GM12878 (cell line): ENCODE measurements around the gene MB21D2. TPM values are rescaled to one million over a fixed set of nuclear protein-coding genes. Genes with fewer than 3 reads are reported as not detected.

Experiments
- ATAC-seq: fragments of 200-7000 bp; cut with Tn5 transposase; 3 replicates; pipeline ENCODE4 v1.9.1; 2020; ENCODE audit warnings: mild to moderate bottlenecking, moderate library complexity
- BruUV-seq: library from RNA; stranded (reverse); fragments of 400-500 nt; replicated peaks from 2 replicates; lab custom pipeline; 2021; lab: Mats Ljungman, UMichigan
- CTCF ChIA-PET: fragments of 300-600 bp; sonication (Branson Sonifier 250); formaldehyde crosslinking; extraction: SDS; loops from one replicate; lab custom pipeline; 2021; ENCODE audit warnings: inconsistent platforms; lab: Yijun Ruan, JAX
- POLR2A ChIA-PET: fragments of 350-600 bp; formaldehyde crosslinking; extraction: SDS; loops from one replicate; lab custom pipeline; 2021; ENCODE audit warnings: inconsistent platforms; lab: Charles Lee
- RAD21 ChIA-PET: fragments of 300-600 bp; sonication (Branson Sonifier 250); formaldehyde crosslinking; loops from one replicate; lab custom pipeline; 2023; ENCODE audit warnings: antibody characterized with exemption; ENCODE audit not compliant: unreplicated experiment; lab: Charles Lee
- SMC1A ChIA-PET: fragments of 300-600 bp; sonication (Branson Sonifier 250); formaldehyde crosslinking; loops from one replicate; lab custom pipeline; 2023; ENCODE audit not compliant: unreplicated experiment, uncharacterized antibody; lab: Charles Lee
- DNase-seq: peaks from one replicate; pipeline ENCODE4 v3.0.0-alpha.2; 2011; ENCODE audit warnings: low read depth, low spot score
- FAIRE-seq: peaks from 3 replicates; lab custom pipeline; 2011; peaks lifted over from hg19 to GRCh38; lab: Jason Lieb, UNC
- H2AFZ ChIP-seq: 2 replicates; pipeline ENCODE4 v1.6.0; 2011; ENCODE audit warnings: low read depth, low read length, control low read depth; ENCODE audit not compliant: control insufficient read depth
- H3K27ac ChIP-seq: 2 replicates; pipeline ENCODE4 v1.5.1; 2011; ENCODE audit warnings: control low read depth; ENCODE audit not compliant: control insufficient read depth, insufficient read depth
- H3K27me3 ChIP-seq, 2 experiments: replicated peaks in 1 of 2; 2 replicates each; pipeline versions ENCODE4 v1.6.0 to v1.6.1; 2011; ENCODE audit warnings: low read length in 1 of 2; ENCODE audit not compliant: control insufficient read depth in 2 of 2, insufficient read depth in 2 of 2
- H3K36me3 ChIP-seq, 2 experiments: 2 replicates each; pipeline ENCODE4 v1.5.1; 2011; ENCODE audit warnings: low read length in 1 of 2; ENCODE audit not compliant: control insufficient read depth in 2 of 2, insufficient read depth in 2 of 2
- H3K4me1 ChIP-seq: 2 replicates; pipeline ENCODE4 v1.6.1; 2011; ENCODE audit warnings: mild to moderate bottlenecking, low read length, moderate library complexity, mixed read lengths; ENCODE audit not compliant: control insufficient read depth, insufficient read depth
- H3K4me2 ChIP-seq: 2 replicates; pipeline ENCODE4 v1.6.0; 2011; ENCODE audit warnings: control low read depth; ENCODE audit not compliant: control insufficient read depth, insufficient read depth
- H3K4me3 ChIP-seq: fragments of 200-600 bp; sonication (generic); 2 replicates; pipeline ENCODE4 v1.5.1; 2016
- H3K79me2 ChIP-seq: 2 replicates; pipeline ENCODE4 v1.6.0; 2011; ENCODE audit warnings: low read length; ENCODE audit not compliant: control insufficient read depth, insufficient read depth
- H3K9ac ChIP-seq: 2 replicates; pipeline ENCODE4 v1.8.0; 2011; ENCODE audit warnings: low read length, control low read depth, mixed read lengths; ENCODE audit not compliant: control insufficient read depth, insufficient read depth
- H3K9me3 ChIP-seq: replicated peaks from 3 replicates; pipeline ENCODE4 v1.5.1; 2011; ENCODE audit warnings: mild to moderate bottlenecking, low read length; ENCODE audit not compliant: control insufficient read depth, insufficient read depth
- H4K20me1 ChIP-seq: 2 replicates; pipeline ENCODE4 v1.6.0; 2011; ENCODE audit not compliant: control insufficient read depth, insufficient read depth
- CBFB ChIP-seq: IDR thresholded peaks from 2 replicates; pipeline ENCODE4 v1.6.1; 2016; ENCODE audit warnings: antibody characterized with exemption, low read depth
- ETV6 ChIP-seq, 2 experiments: fragments of 450-650 bp in 1 of 2; IDR thresholded peaks in 1 of 2; conservative IDR thresholded peaks in 1 of 2; 2 replicates each; pipeline ENCODE4 v1.6.1; 2014; ENCODE audit warnings: antibody characterized with exemption in 1 of 2, borderline replicate concordance in 1 of 2, low read depth in 1 of 2, mild to moderate bottlenecking in 1 of 2, moderate library complexity in 1 of 2
- GABPA ChIP-seq: IDR thresholded peaks from 2 replicates; pipeline ENCODE4 v1.6.1; 2014; ENCODE audit warnings: antibody characterized with exemption, low read depth, mild to moderate bottlenecking, inconsistent platforms
- HCFC1 ChIP-seq: fragments of 150-350 bp; IDR thresholded peaks from 2 replicates; pipeline ENCODE4 v1.6.1; 2014; ENCODE audit warnings: low read length
- HDAC2 ChIP-seq: fragments of 200-600 bp; sonication (generic); IDR thresholded peaks from 2 replicates; pipeline ENCODE4 v1.6.1; 2017
- HDAC6 ChIP-seq: fragments of 200-600 bp; sonication (generic); IDR thresholded peaks from one replicate; pipeline ENCODE4 v1.8.0; 2017; ENCODE audit warnings: antibody characterized with exemption; ENCODE audit not compliant: unreplicated experiment
- MLLT1 ChIP-seq: fragments of 450-650 bp; IDR thresholded peaks from 2 replicates; pipeline ENCODE4 v1.6.1; 2016; ENCODE audit warnings: mild to moderate bottlenecking
- MXI1 ChIP-seq: fragments of 150-350 bp; IDR thresholded peaks from 2 replicates; pipeline ENCODE4 v1.6.1; 2011; ENCODE audit warnings: low read depth, mild to moderate bottlenecking, inconsistent platforms, low read length, improper control_type of control experiment
- NR2C2 ChIP-seq: IDR thresholded peaks from 2 replicates; pipeline ENCODE4 v1.6.1; 2011; ENCODE audit warnings: borderline replicate concordance, low read depth; ENCODE audit not compliant: control insufficient read depth, insufficient read length
- PAX8 ChIP-seq: fragments of 450-650 bp; IDR thresholded peaks from 2 replicates; pipeline ENCODE4 v1.6.1; 2017; ENCODE audit warnings: mild to moderate bottlenecking, moderate library complexity
- POLR2A ChIP-seq: IDR thresholded peaks from 2 replicates; pipeline ENCODE4 v1.6.1; 2011; ENCODE audit warnings: low read depth, mild to moderate bottlenecking, low read length
- PRDM15 ChIP-seq: fragments of 450-650 bp; formaldehyde crosslinking; IDR thresholded peaks from 2 replicates; pipeline ENCODE4 v1.4.0; 2020; ENCODE audit warnings: mild to moderate bottlenecking, moderate library complexity
- SMC3 ChIP-seq: IDR thresholded peaks from 2 replicates; pipeline ENCODE4 v1.6.1; 2011; ENCODE audit warnings: low read length, improper control_type of control experiment, borderline replicate concordance
- ZNF687 ChIP-seq: fragments of 450-650 bp; IDR thresholded peaks from 2 replicates; pipeline ENCODE4 v1.6.1; 2017; ENCODE audit warnings: mild to moderate bottlenecking, moderate library complexity
- ZSCAN29 ChIP-seq: fragments of 450-650 bp; IDR thresholded peaks from 2 replicates; pipeline ENCODE4 v1.6.1; 2017; ENCODE audit warnings: mild to moderate bottlenecking, moderate library complexity
- WGBS: methylation state at CpG from one replicate; pipeline ENCODE4 v1.1.6; 2016; ENCODE audit warnings: low lambda C conversion rate; ENCODE audit not compliant: insufficient replicate concordance, insufficient coverage; ENCODE audit errors: missing lambda C conversion rate; 5-methylcytosine and 5-hydroxymethylcytosine counted together
- in situ Hi-C: fragments of 300-500 bp; cut with MboI; formaldehyde crosslinking; loops from 9 replicates; pipeline ENCODE4 v1.14.3; 2018; ENCODE audit warnings: mixed read lengths
- intact Hi-C: fragments of 100-400 bp; cut with micrococcal nuclease; formaldehyde crosslinking; loops from one replicate; pipeline ENCODE4 v1.14.2; 2022; ENCODE audit not compliant: unreplicated experiment
- polyA plus RNA-seq, 11 experiments: library from polyadenylated mRNA; depleted of rRNA in 4 of 11; unstranded in 6 of 11; stranded (reverse) in 5 of 11; fragments of >200 nt; fragmentation: Nextera tagmentation in 4 of 11; fragmentation: Illumina TruSeq in 1 of 11; extraction: Ambion mirVana in 4 of 11; extraction: Trizol in 1 of 11; gene quantifications; 1 replicate in 1 of 11; 2 replicates in 10 of 11; pipeline versions ENCODE4 v1.2.1 to v1.2.3, GENCODE V29; 2011 to 2016; ENCODE audit warnings: inconsistent platforms in 2 of 11, missing spikeins in 2 of 11, low read depth in 1 of 11
- total RNA-seq, 4 experiments: library from RNA; depleted of rRNA in 3 of 4; stranded (reverse); fragments of >200 nt in 3 of 4; fragmentation: Illumina TruSeq in 1 of 4; extraction: Trizol in 1 of 4; gene quantifications; 2 replicates each; pipeline versions ENCODE4 v1.2.1 to v1.2.3, GENCODE V29; 2013 to 2021

MB21D2 gene
- total and polyA plus RNA-seq, 10 of the 15 experiments (the other 5 are each of a cell fraction or from before 2014, with no cell fraction given): 7.9 to 21.2 (median 15.3) TPM

- H3K4me3 ChIP-seq: no peak overlapping the region
- H3K27me3 ChIP-seq: no peaks in the 10 kb centered on the region
- H3K27ac ChIP-seq: peak overlapping the region; percentile 70
- ChIA-PET SMC1A (interaction anchor here (0.7 to 14.6 kb wide), 16 partner anchors 8 to 83 kb away, joined by 3 to 283 read pairs (median 6); partner anchors contain the start of gene MB21D2), RAD21 (interaction anchor here (0.9 to 9.7 kb wide), 15 partner anchors 8 to 141 kb away, joined by 3 to 146 read pairs (median 6); partner anchors contain the start of gene MB21D2), CTCF (interaction anchor here (0.6 to 14.6 kb wide), 11 partner anchors 8 to 143 kb away, joined by 3 to 148 read pairs (median 5); partner anchors contain the start of gene MB21D2), POLR2A (interaction anchor here (0.7 to 4.4 kb wide), 10 partner anchors 8 to 70 kb away, joined by 3 to 43 read pairs (median 3); no protein-coding TSS in a partner anchor)
- H2AFZ ChIP-seq: no peak overlapping the region
- no peak for FAIRE-seq
- no TSS peak for BruUV-seq
- H3K4me1 ChIP-seq: peaks cover 49% of the 10 kb centered on the region
- H4K20me1 ChIP-seq: no peaks in the 10 kb centered on the region
- H3K79me2 ChIP-seq: peaks cover 62% of the 10 kb centered on the region
- DNase-seq: no peak
- peak overlapping the region; percentile 3; the same call in 1 of the 2 replicates for H3K4me2 ChIP-seq
- peaks cover 0 to under 1% of the 10 kb centered on the region in 2 experiments; a peak in 1 of 4 replicates for H3K36me3 ChIP-seq
- peaks cover 10% of the 10 kb centered on the region; the same call in 2 of the 3 replicates for H3K9me3 ChIP-seq
- peak; percentile 50 for ATAC-seq
- peak overlapping the region; percentile 5; the same call in 1 of the 2 replicates for H3K9ac ChIP-seq
- in situ Hi-C loops: no loop called here
- WGBS: 47% methylated on average over 3 of the region's 3 CpGs
- intact Hi-C loops: loop anchor here (2.0 kb wide), 1 partner anchor 17 kb away; the partner anchor contains the start of gene MB21D2
- TF ChIP-seq SMC3 (no peak), GABPA (no peak), NR2C2 (no peak), MXI1 (no peak), HDAC6 (no peak), PAX8 (no peak), HCFC1 (no peak), ETV6 (conservative IDR thresholded peaks at IDR 0.05 in 1 of 2, IDR thresholded peaks at IDR 0.05 in 1 of 2; ENCODE audit: borderline replicate concordance in 1 of 2, low read depth in 1 of 2) (0 out of 4 replicates have a peak, but pooled peaks of 1 of the 2 experiments have one; percentile 21), ZSCAN29 (no peak), ZNF687 (0 out of 2 replicates have a peak, but pooled peaks have one; percentile 14), PRDM15 (CRISPR knock-in tag) (no peak), HDAC2 (no peak), MLLT1 (no peak), POLR2A (0 out of 2 replicates have a peak, but pooled peaks have one; percentile 2), CBFB (no peak)
These were observed 18.1 kb downstream of the MB21D2 start for GRCh38 chr3:192899540-192899982.
